WERI-Rb-1 (cell line): Measurements from ENCODE around the gene MEN1.
A peak's percentile ranks its signal among the peaks of the same experiment; 100 is the strongest.

Experiments used
- DNase-seq: peaks from one replicate; pipeline ENCODE4 v3.0.0-alpha.2; 2020
- H3K27ac ChIP-seq: fragments of 250-450 bp; sonication (Bioruptor Pico); 2 replicates; pipeline ENCODE4 v1.5.1; 2020; ENCODE audit warnings: mild to moderate bottlenecking, moderate library complexity
- H3K27me3 ChIP-seq: fragments of 250-450 bp; sonication (Bioruptor Pico); 2 replicates; pipeline ENCODE4 v1.5.1; 2021; ENCODE audit warnings: mild to moderate bottlenecking, low read depth, moderate library complexity; ENCODE audit not compliant: insufficient read depth, severe bottlenecking
- H3K36me3 ChIP-seq: fragments of 250-450 bp; sonication (Bioruptor Pico); 2 replicates; pipeline ENCODE4 v1.5.1; 2020; ENCODE audit warnings: mild to moderate bottlenecking, moderate library complexity
- H3K4me3 ChIP-seq: 2 replicates; pipeline ENCODE4 v1.5.1; 2011; ENCODE audit warnings: low read depth, mild to moderate bottlenecking, control low read depth, low read length
- H3K9me3 ChIP-seq: fragments of 250-450 bp; sonication (Bioruptor Pico); 2 replicates; pipeline ENCODE4 v1.5.1; 2021; ENCODE audit warnings: mild to moderate bottlenecking, moderate library complexity; ENCODE audit not compliant: severe bottlenecking
- TF ChIP-seq, protein P1 (sequence below): IDR thresholded peaks from 2 replicates; pipeline ENCODE4 v1.5.1; 2011; ENCODE audit warnings: low read depth, mild to moderate bottlenecking, control low read depth, inconsistent platforms, low read length

MEN1 gene

DNA sequence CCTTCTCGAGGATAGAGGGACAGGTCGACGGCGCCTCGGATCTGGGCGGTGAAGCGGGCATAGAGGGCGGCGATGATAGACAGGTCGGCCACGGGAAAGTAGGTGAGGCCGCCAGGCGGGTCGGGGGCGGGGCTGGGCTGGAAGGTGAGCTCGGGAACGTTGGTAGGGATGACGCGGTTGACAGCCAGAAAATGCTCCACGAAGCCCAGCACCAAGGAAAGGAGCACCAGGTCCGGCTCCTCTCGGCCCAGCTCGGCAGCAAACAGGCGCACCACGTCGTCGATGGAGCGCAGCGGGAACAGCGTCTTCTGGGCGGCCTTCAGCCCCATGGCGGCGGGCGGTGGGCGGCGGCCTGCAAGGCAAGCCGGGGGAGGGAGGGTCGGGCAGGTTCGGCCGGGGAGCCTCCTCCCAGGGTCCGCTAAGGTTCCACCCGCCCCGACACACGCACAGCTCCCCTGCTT lies 540 bp downstream of the MEN1 start:
- Histone ChIP-seq H3K9me3 (no peaks in the 10 kb centered on the region), H3K27ac (peak overlapping the region; percentile 43), H3K36me3 (peaks cover 44% of the 10 kb centered on the region), H3K27me3 (no peaks in the 10 kb centered on the region), H3K4me3 (peak overlapping the region; percentile 64)
- TF ChIP-seq, protein P1, sequence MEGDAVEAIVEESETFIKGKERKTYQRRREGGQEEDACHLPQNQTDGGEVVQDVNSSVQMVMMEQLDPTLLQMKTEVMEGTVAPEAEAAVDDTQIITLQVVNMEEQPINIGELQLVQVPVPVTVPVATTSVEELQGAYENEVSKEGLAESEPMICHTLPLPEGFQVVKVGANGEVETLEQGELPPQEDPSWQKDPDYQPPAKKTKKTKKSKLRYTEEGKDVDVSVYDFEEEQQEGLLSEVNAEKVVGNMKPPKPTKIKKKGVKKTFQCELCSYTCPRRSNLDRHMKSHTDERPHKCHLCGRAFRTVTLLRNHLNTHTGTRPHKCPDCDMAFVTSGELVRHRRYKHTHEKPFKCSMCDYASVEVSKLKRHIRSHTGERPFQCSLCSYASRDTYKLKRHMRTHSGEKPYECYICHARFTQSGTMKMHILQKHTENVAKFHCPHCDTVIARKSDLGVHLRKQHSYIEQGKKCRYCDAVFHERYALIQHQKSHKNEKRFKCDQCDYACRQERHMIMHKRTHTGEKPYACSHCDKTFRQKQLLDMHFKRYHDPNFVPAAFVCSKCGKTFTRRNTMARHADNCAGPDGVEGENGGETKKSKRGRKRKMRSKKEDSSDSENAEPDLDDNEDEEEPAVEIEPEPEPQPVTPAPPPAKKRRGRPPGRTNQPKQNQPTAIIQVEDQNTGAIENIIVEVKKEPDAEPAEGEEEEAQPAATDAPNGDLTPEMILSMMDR: no peak
- peak; percentile 51 for DNase-seq

DNA sequence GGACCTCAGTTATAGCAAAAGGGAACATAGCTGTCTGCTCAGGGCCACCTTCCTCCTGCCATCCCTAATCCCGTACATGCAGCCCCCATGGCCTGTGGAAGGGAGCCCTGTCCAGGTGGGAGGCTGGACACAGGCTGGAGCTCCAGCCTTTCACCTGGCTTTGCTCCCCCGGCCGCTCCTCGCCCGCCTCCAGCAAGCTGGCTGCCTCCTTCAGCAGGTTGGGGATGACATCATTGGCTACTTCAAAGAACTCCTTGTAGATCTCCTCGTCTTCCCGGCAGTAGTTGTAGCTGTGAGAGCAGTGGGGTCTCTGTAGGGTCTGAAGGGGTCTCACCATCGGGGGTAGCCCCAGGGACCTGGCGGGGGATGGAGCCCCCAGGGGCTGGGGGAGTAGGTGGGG lies 4.9 kb downstream of the MEN1 start:
- H3K4me3 ChIP-seq: no peak overlapping the region
- no peaks in the 10 kb centered on the region for H3K9me3 ChIP-seq
- DNase-seq: no peak
- TF ChIP-seq, protein P1: no peak
- H3K27ac ChIP-seq: no peak overlapping the region
- no peaks in the 10 kb centered on the region for H3K27me3 ChIP-seq
- H3K36me3 ChIP-seq: peaks cover 56% of the 10 kb centered on the region

DNA sequence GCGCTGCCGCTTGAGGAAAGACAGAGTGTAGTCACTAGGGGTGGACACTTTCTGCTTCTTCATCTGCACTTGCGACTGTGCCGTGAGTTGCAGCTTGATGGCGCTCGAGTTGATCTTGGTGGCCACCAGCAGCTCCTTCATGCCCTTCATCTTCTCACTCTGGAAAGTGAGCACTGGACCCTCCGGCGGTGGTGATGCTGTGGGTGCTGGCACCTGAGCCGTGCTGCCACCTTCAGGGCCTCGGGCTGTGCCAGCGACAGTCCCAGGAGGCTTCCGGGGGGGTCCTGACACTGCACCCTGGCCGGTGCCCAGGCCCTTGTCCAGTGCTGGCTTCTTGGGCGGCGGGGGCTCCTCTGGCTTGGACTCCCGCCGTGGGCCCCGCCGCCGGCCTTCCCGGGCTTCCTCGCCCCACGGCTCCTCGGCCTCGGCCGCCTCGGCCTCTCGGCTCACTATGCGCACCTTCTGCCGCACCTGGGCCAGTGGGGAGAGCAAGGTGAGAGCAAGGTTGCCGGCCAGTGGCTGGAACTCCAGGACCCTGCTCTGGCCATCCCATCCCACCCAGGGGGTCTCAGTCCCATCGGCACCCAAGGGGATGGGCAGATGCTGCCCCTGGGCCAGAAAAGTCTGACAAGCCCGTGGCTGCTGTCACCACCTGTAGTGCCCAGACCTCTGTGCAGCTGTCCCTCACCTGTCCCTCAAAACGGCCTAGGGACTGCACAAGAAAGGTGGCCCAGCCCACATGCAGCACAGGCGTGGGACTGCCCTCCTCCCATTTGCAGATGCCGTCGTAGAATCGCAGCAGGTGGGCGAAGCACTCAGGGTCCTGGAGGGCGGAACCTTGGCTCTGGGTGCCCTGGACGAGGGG lies 5.8 kb downstream of the MEN1 start:
- TF ChIP-seq, protein P1: peak; percentile 36; the same call in 1 of the 2 replicates
- Histone ChIP-seq H3K36me3 (peaks cover 65% of the 10 kb centered on the region), H3K27me3 (no peaks in the 10 kb centered on the region), H3K4me3 (no peak overlapping the region), H3K27ac (peak overlapping the region; percentile 82), H3K9me3 (no peaks in the 10 kb centered on the region)
- DNase-seq: no peak

DNA sequence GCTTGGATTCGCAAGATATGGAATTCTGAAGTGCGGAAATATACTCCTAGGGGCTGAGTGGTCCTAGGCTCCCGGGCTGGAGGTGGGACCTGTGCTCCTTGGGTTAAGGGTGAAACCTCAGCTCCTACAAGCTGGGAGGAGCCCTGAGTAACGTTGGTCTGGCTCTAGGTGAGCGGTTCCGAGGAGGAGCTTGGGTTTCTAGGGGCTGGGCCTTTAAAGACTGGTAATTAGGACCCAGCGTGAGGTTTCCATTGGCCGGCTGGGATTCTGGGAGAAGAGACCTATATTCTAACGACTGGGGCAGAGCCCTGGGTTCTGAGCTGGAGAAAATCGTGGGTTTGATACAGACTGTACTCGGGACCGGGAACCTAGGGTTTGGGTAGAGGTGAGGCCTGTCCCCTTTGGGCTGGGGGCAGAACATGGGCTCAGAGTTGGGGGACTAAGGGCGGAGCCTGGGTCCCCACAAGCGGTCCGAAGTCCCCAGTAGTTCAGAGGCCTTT lies 6.5 kb downstream of the MEN1 start:
- Histone ChIP-seq H3K9me3 (no peaks in the 10 kb centered on the region), H3K27ac (peak overlapping the region; percentile 82), H3K27me3 (no peaks in the 10 kb centered on the region), H3K36me3 (peaks cover 68% of the 10 kb centered on the region), H3K4me3 (peak overlapping the region; percentile 60)
- no peak for DNase-seq
- TF ChIP-seq, protein P1: no peak

DNA sequence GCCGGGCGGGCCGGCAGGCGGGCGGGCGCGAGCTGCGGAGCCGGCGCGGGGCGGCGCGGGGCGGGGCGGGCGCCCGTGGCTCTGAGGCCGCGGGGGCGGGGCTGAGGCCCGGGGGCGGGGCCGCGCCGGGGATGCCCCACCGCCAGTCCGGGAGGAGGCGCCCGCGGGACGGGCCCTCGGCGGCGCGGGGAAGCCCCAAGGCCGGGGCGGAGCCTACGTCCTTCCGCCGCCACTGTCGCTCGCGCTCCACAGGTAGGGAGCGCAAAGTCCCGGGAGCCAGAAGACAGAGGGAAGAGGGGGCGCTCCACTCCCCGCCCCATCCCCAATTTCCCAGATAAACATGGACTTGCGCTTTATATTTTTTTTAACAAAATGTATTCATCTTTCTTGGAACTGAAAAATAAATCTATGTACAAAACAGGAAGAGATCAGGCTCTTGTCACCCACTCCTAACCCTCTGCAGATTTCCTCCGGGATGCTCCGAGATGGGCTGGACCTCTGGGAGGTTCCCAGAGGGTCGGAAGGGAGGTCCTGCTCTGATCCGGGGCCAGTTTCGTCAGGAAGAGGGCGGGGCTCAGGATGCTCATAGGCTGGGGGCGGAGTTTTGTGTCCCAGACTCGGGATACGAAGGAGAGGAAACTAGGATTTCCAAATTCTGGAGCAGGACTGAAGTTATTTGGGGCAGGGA lies 7.0 kb downstream of the MEN1 start, which contains the start of gene MAP4K2:
Gene MAP4K2, minus strand, starts transcription at position 57 of the 688 bp plus-strand sequence. CDS start 65 bp downstream, outside the sequence.
- Histone ChIP-seq H3K36me3 (peaks cover 65% of the 10 kb centered on the region), H3K27ac (peak within 1 kb of the TSS; percentile 82), H3K9me3 (no peaks in the 10 kb centered on the region), H3K27me3 (no peaks in the 10 kb centered on the region), H3K4me3 (peak within 1 kb of the TSS; percentile 60)
- TF ChIP-seq, protein P1: peak; percentile 42
- DNase-seq: peak; percentile 84
